GM20000 (cell line): Measurements from ENCODE around the gene EXD3.
"Not testable (repeated sequence)": the region's sequence is repeated elsewhere in the genome, so short reads cannot be mapped to it uniquely, and the experiment has no call there.

Experiments used
- DNase-seq: peaks from one replicate; pipeline ENCODE4 v3.0.0; 2012; ENCODE audit warnings: low spot score
- TF ChIP-seq, protein P1 (sequence below): IDR thresholded peaks from 2 replicates; pipeline ENCODE4 v1.5.1; 2012; ENCODE audit warnings: mild to moderate bottlenecking, control low read depth; ENCODE audit errors: extremely low read depth, missing control alignments

Gene EXD3

DNA sequence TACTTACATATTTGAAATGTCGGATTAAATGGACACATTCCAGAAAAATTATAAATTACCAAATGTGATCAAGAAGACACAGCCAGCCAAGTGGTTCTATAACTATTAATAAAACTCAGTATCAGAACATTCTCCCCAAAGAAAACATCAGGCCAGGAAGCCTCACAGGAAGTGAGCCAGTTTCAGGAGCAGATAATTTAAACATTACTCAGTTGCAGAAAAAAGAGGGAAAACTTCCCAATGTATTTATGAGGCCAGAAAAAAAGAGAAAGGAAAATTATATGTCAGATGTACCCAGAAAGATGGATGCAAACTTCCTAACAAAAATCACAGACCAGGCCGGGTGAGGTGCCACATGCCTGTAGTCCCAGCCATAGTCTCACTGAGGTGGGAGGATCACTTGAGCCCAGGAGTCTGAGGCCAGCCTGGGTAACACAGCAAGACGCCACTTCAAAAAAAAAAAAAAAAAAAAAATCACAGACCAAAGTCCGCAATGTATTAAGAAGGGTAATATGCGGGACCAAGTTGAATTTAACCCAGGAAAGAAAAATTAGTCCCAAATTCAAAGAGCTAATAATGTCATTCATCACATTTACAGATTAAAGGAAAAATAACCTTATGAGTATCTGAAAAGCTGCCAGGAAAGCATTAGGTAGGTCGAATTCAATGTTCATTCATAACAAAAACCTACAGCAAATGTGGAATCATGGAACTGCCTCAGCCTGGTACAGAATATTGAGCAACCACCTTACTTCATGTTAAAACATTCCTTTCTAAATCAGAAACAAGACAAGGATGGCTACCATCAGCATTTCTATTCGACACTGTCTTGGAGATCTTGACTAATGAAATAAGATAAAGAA is 83.7 kb downstream of the EXD3 start:
- no peak for DNase-seq
- TF ChIP-seq, protein P1, sequence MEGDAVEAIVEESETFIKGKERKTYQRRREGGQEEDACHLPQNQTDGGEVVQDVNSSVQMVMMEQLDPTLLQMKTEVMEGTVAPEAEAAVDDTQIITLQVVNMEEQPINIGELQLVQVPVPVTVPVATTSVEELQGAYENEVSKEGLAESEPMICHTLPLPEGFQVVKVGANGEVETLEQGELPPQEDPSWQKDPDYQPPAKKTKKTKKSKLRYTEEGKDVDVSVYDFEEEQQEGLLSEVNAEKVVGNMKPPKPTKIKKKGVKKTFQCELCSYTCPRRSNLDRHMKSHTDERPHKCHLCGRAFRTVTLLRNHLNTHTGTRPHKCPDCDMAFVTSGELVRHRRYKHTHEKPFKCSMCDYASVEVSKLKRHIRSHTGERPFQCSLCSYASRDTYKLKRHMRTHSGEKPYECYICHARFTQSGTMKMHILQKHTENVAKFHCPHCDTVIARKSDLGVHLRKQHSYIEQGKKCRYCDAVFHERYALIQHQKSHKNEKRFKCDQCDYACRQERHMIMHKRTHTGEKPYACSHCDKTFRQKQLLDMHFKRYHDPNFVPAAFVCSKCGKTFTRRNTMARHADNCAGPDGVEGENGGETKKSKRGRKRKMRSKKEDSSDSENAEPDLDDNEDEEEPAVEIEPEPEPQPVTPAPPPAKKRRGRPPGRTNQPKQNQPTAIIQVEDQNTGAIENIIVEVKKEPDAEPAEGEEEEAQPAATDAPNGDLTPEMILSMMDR: no peak

DNA sequence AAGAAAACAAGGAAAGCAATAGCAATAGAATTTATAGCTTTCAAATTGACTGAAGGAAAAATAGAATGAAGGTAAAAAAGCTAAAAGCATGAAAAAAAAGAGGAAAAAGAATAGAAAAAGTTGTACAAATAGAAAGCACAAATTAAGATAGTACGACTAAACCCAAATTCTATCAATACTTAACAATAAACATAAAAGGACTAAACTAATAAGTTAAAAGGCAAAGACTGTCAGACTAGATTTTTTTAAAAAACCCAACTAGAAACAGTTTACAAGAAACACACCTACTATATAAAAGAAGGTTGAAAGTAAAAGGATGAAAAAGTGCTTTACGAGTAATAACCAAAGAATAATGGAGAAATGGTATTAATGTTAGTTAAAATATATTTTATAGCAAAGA is 86.2 kb downstream of the EXD3 start:
- no peak for DNase-seq
- TF ChIP-seq, protein P1: no peak

DNA sequence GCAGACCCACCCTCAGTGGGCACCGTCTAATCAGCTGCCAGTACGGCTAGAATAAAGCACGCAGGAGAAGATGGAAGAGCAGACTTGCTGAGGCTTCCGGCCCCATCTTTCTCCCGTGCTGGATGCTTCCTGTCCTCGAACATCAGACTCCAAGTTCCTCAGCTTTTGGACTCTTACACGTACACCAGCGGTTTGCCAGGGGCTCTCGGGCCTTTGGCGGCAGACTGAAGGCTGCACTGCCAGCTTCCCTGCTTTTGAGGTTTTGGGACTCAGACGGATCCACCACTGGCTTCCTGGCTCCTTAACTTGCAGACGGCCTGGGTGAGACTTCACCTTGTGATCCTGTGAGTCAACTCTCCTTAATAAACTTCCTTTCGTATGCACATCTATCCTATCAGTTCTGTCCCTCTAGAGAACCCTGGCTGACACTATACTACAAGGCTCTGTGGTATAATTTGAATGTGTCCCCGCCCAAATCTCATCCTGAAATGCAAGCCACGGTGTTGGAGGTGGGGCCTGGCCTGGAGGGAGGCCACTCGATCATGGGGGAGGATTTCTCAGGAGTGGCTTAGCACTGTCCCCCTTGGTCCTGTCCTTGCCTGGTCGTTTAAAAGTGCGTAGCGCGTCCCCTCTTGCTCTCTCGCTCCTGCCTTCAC is 89.8 kb downstream of the EXD3 start:
- TF ChIP-seq, protein P1: no peak
- DNase-seq: no peak

DNA sequence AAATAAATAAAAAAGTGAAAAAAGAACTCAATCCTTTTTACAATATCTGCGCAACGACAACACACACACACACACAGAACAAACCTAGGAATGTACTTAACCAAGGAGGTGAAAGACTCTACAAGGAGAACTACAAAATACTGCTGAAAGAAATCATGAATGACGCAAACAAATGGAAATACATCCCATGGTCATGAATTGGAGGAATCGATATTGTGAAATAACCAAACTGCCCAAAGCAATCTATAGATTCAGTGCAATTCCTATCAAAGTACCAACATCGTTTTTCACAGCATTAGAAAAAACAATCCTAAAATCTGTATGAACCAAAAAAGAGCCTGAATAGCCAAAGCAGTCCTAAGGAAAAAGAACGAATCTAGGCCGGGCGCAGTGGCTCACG is 91.0 kb downstream of the EXD3 start:
- DNase-seq: no peak
- TF ChIP-seq, protein P1: no peak

DNA sequence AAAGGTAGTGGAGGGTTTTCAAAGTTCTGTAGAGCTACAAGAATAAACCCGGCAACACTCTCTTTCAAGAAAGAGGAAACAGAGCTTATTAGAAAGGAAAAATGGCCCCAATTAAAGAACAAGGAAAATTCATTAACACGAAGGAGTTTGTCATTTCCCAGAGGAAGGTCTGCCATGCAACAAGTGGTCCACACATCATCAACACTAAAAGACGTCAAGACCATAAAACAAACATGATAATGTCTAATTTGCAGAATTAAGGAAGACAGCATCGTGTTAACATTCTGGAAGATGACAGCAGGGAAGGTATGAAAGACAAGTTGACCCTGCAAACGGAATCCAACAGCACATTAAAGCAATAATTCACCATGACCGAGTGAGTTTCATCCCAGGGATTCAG is 92.3 kb downstream of the EXD3 start:
- DNase-seq: no peak
- TF ChIP-seq, protein P1: no peak

DNA sequence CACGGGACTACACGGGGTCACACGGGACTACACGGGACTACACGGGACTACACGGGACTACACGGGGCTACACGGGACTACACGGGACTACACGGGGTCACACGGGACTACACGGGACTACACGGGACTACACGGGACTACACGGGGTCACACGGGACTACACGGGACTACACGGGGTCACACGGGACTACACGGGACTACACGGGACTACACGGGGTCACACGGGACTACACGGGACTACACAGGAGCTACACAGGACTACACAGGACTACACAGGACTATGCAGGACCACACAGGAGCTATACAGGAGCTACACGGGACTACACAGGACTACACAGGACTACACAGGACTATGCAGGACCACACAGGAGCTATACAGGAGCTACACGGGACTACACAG is 93.4 kb downstream of the EXD3 start:
- DNase-seq: not testable (repeated sequence)

DNA sequence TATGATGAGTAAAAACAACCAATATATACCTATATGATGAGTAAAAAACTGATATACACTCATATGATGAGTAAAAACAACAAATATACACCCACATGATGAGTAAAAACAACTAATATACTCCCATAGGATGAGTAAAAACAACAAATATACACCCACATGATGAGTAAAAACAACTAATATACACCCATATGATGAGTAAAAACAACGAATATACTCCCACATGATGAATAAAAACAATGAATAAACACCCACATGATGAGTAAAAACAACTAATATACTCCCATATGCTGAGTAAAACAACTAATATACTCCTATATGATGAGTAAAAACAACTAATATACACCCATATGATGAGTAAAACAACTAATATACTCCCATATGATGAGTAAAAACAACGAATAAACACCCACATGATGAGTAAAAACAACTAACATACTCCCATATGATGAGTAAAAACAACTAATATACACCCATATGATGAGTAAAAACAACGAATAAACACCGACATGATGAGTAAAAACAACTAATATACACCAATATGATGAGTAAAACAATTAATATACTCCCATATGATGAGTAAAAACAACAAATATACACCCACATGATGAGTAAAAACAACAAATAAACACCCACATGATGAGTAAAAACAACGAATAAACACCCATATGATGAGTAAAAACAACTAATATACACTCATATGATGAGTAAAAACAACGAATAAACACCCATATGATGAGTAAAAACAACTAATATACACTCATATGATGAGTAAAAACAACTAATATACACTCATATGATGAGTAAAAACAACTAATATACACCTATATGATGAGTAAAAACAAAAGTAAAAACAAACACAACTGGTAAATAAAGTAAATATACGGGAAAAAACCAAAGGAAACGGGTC is 95.1 kb downstream of the EXD3 start:
- not testable (repeated sequence) for DNase-seq
